Ovary (tissue), 3 donors: ENCODE data around the gene CARM1.

ENCODE experiments used
- POLR2A ChIP-seq: fragments of 450-650 bp; IDR thresholded peaks from one replicate; pipeline ENCODE4 v1.6.1; 2017; ENCODE audit warnings: antibody characterized with exemption, mild to moderate bottlenecking, moderate library complexity
- TF ChIP-seq, protein P1 (sequence below), 3 donors: fragments of 450-650 bp in 2 of 3; fragments of 200-600 bp in 1 of 3; IDR thresholded peaks; one replicate each; pipeline versions ENCODE4 v1.5.1 to v1.8.0; 2016 to 2022; ENCODE audit warnings: antibody characterized with exemption in 3 of 3, mild to moderate bottlenecking in 1 of 3
- donor health status: DM: no; HTN: no; CAD: no.

DNA sequence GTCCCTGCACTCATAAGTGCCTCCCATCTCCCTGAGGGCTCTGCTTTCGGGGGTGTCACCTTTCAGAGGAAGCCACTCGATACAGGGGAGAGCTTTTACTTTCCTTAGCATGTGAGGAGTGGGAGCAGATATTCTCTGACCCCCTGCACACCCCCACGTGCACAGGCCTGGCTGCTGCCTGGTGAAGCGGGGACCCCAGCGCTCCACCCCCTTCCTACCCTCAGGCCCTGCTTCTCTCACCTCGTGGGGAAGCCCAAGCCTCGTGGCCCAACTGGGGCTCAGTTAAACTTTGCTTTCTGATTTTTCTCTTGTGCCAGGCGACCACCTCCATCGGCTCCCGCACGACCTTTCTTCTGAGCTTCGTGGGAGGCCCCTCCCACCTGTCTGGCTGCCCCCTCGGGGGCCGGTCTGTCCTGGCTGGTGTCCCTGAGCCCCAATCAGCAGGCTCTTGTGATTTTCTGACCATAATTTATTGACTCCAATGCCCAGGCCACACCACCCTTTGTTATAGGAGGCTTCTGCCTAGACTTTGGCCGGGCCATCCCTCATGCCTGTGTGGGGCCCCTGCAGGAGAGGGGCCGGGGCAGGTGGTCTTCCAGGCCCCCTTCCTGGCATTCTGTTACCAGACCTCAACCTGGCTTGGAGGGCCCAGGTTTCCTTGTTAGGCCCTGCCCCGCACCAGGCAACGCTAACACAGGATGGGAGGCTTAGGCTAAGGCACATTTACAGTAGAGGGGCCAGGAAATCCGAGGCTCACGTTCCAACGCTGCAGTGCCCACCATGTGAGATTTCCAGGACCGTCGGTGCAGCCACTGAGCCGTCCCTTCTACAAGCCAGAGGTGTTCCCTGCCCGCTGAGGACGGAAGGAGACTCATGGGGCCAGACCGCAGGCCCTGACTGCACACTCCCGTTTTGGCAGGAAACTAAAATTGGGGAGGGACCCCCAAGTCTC lies 39.1 kb upstream of the CARM1 start:
- no peak for TF ChIP-seq POLR2A
- TF ChIP-seq, protein P1, sequence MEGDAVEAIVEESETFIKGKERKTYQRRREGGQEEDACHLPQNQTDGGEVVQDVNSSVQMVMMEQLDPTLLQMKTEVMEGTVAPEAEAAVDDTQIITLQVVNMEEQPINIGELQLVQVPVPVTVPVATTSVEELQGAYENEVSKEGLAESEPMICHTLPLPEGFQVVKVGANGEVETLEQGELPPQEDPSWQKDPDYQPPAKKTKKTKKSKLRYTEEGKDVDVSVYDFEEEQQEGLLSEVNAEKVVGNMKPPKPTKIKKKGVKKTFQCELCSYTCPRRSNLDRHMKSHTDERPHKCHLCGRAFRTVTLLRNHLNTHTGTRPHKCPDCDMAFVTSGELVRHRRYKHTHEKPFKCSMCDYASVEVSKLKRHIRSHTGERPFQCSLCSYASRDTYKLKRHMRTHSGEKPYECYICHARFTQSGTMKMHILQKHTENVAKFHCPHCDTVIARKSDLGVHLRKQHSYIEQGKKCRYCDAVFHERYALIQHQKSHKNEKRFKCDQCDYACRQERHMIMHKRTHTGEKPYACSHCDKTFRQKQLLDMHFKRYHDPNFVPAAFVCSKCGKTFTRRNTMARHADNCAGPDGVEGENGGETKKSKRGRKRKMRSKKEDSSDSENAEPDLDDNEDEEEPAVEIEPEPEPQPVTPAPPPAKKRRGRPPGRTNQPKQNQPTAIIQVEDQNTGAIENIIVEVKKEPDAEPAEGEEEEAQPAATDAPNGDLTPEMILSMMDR (IDR thresholded peaks at IDR 0.05), result no peak
